ENCODE results near the gene FBXO9.

The FBXO9 gene

DNA sequence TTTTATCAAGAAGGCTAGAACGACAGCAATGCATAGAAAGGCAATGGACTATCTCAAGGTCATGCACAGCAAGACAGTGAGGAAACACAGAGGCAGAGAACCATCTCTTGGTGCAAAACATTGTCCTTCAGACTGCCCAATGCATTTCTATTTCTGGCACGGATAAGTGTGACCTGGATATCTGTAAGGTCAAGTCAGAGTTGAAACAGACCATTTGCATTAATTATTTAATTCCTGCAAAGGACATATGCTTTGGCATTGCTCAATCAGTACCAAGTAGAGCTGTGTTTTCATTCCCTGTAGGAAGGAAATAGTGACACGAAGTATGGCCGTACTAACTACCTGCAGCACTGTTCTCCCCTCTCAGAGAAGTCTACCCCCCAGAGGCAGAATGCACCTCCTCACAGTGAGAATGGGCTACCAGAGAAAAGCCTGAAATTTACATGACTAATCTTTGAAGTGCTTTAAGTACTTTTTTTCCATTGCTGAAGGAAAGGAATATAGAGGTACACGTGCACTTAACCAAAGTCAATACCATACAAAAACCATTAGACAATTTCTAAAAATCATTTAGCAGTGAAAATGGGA is 38.0 kb upstream of the FBXO9 start:
- no peak for TF ChIP-seq CTCF (conservative IDR thresholded peaks at IDR 0.05; ENCODE audit: low read depth, low read length)
- DNase-seq (ENCODE audit: low read depth) = no peak

GRCh38 chr6:53028467-53028866 is 36.7 kb upstream of the FBXO9 start:
- TF ChIP-seq CTCF (conservative IDR thresholded peaks at IDR 0.05; ENCODE audit: low read depth, low read length) = no peak
- H3K4me3 ChIP-seq (ENCODE audit: low read depth, low read length) = no peak overlapping the region
- DNase-seq (ENCODE audit: low read depth) = no peak

More for the DNA sequence above, 38.0 kb upstream of the FBXO9 start:
- no peak overlapping the region for H3K4me3 ChIP-seq (ENCODE audit: low read depth, low read length)

DNA sequence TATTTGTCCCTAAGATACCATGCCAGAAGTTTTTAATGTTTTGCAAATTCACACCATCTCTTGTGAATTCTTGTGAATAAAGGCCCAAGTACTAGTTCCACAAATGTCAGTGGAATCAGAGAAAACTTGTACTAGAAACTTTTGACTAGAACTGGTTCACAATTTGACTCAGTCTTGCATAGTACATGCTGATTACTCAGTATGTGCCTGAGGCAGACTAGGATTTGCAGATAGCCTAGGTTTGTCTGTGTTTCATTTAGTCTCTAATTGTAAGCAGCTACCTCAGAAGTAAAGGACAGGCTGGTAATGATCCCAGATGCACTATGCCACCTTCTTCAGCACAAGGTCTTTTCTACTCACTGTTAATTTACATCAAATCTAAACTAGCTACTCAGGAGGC is 35.9 kb upstream of the FBXO9 start:
- H3K4me3 ChIP-seq (ENCODE audit: low read depth, low read length) = no peak overlapping the region
- no peak for DNase-seq (ENCODE audit: low read depth)
- no peak for TF ChIP-seq CTCF (conservative IDR thresholded peaks at IDR 0.05; ENCODE audit: low read depth, low read length)

GRCh38 chr6:53029761-53030160 is 35.4 kb upstream of the FBXO9 start:
- no peak for TF ChIP-seq CTCF (conservative IDR thresholded peaks at IDR 0.05; ENCODE audit: low read depth, low read length)
- no peak overlapping the region for H3K4me3 ChIP-seq (ENCODE audit: low read depth, low read length)
- no peak for DNase-seq (ENCODE audit: low read depth)

DNA sequence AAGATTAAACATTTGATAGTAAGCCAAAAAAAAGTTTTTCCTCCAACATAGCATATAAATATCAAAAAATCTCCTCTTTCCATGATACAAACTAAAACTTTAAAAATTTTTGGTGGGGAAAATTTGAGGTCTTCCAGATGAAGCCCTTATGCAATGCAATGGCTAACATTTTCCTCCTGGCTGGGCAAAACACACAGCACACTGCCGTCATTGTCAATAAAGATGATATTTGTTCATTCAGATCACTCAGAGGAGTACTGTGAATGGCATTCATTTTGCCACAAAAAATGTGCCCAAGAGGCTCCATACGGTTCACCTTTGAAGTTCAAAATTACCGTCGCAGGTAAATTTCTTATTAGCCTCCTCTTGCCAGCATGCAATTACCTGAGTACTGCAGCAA is 33.9 kb upstream of the FBXO9 start:
- no peak overlapping the region for H3K4me3 ChIP-seq (ENCODE audit: low read depth, low read length)
- no peak for TF ChIP-seq CTCF (conservative IDR thresholded peaks at IDR 0.05; ENCODE audit: low read depth, low read length)

GRCh38 chr6:53032849-53033248 is 32.4 kb upstream of the FBXO9 start:
- DNase-seq (ENCODE audit: low read depth) = no peak
- no peak for TF ChIP-seq CTCF (conservative IDR thresholded peaks at IDR 0.05; ENCODE audit: low read depth, low read length)
- no peak overlapping the region for H3K4me3 ChIP-seq (ENCODE audit: low read depth, low read length)

More for the DNA sequence above, 33.9 kb upstream of the FBXO9 start:
- DNase-seq (ENCODE audit: low read depth) = no peak

DNA sequence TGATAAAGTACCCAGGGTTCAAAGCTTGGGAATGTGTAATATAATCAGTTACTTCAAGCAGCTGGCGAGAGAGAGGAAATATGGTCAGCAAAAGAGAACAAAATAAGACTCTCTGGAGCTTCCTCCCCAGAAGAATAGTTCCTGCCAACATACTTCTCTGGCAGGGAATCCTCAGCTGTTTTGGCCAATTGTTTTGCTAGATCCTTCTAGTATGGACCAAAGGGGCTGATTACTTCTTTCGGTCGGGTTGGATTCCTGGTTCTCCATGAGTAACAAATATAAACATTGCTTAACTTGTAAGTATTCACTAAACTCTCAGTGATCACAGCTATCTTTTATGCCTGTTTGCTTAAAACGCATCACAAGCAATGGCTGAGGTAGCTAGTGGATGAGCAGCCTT is 31.4 kb upstream of the FBXO9 start:
- H3K4me3 ChIP-seq (ENCODE audit: low read depth, low read length) = no peak overlapping the region
- peak; percentile 85 for DNase-seq (ENCODE audit: low read depth)

More for the DNA sequence above, 31.4 kb upstream of the FBXO9 start:
- no peak for TF ChIP-seq CTCF (conservative IDR thresholded peaks at IDR 0.05; ENCODE audit: low read depth, low read length)

Measured in choroid plexus epithelial cell (primary cell).